ENCODE results near the gene TBC1D4.

DNA sequence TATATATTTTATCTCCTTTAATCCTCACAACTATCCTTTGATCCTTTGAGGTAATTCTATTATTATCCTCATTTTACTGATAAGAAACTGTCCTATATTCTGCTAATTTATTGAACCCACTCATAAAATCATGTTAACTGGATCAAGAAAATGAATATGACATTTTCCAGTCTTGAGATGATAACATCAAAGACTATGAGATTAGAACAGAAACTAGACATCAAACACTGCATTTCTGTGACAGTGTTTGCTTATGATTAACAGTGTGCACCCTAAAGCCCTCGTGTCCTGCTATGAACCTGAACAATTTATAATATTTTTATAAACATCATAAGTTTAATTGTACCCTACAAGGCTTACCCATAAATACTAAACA lies 96.3 kb downstream of the TBC1D4 start:
- TF ChIP-seq EZH2 (IDR thresholded peaks at IDR 0.05; ENCODE audit: low read depth): no peak
- TF ChIP-seq, protein P1, sequence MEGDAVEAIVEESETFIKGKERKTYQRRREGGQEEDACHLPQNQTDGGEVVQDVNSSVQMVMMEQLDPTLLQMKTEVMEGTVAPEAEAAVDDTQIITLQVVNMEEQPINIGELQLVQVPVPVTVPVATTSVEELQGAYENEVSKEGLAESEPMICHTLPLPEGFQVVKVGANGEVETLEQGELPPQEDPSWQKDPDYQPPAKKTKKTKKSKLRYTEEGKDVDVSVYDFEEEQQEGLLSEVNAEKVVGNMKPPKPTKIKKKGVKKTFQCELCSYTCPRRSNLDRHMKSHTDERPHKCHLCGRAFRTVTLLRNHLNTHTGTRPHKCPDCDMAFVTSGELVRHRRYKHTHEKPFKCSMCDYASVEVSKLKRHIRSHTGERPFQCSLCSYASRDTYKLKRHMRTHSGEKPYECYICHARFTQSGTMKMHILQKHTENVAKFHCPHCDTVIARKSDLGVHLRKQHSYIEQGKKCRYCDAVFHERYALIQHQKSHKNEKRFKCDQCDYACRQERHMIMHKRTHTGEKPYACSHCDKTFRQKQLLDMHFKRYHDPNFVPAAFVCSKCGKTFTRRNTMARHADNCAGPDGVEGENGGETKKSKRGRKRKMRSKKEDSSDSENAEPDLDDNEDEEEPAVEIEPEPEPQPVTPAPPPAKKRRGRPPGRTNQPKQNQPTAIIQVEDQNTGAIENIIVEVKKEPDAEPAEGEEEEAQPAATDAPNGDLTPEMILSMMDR (conservative IDR thresholded peaks at IDR 0.05): no peak
